Naive thymus-derived CD4-positive, alpha-beta T cell (primary cell): ENCODE data around the gene REXO1. TPM values are rescaled to one million over a fixed set of nuclear protein-coding genes. Genes with fewer than 3 reads are reported as not detected.
A peak's percentile ranks its signal among the peaks of the same experiment; 100 is the strongest.

ENCODE experiments used
- ATAC-seq: fragments of 150-1000 bp; cut with Tn5 transposase; 2 replicates; pipeline ENCODE4 v1.10.0; 2021; ENCODE audit warnings: mild to moderate bottlenecking, moderate library complexity
- CTCF ChIA-PET: fragments of 350-600 bp; sonication (Branson Sonifier 250); formaldehyde crosslinking; loops from one replicate; lab custom pipeline; 2021; ENCODE audit warnings: antibody characterized with exemption; lab: Charles Lee
- POLR2A ChIA-PET: fragments of 350-600 bp; sonication (Branson Sonifier 250); formaldehyde crosslinking; loops from one replicate; lab custom pipeline; 2021; ENCODE audit warnings: antibody characterized with exemption, inconsistent platforms; lab: Charles Lee
- DNase-seq, 9 donors: peaks; one replicate each; pipeline versions ENCODE4 v3.0.0 to v3.0.0-alpha.2; 2020 to 2022; ENCODE audit warnings: mixed read lengths in 1 of 9
- H3K27ac ChIP-seq: one replicate; pipeline ENCODE4 v1.7.0; 2013; ENCODE audit warnings: mild to moderate bottlenecking, low read depth, low read length, moderate library complexity
- H3K27me3 ChIP-seq, 2 donors: one replicate each; pipeline ENCODE4 v1.7.0; 2013; ENCODE audit warnings: low read length in 2 of 2, mild to moderate bottlenecking in 2 of 2, moderate library complexity in 2 of 2; ENCODE audit not compliant: control insufficient read depth in 2 of 2, insufficient read depth in 2 of 2
- H3K36me3 ChIP-seq, 3 experiments: 1 replicate in 2 of 3; 2 replicates in 1 of 3; pipeline ENCODE4 v1.7.0; 2013; ENCODE audit warnings: low read length in 3 of 3, mild to moderate bottlenecking in 3 of 3, moderate library complexity in 1 of 3; ENCODE audit not compliant: insufficient read depth in 3 of 3, control insufficient read depth in 2 of 3
- H3K4me1 ChIP-seq, 2 donors: one replicate each; pipeline ENCODE4 v1.7.0; 2013; ENCODE audit warnings: low read length in 2 of 2, mild to moderate bottlenecking in 2 of 2, moderate library complexity in 1 of 2; ENCODE audit not compliant: control insufficient read depth in 2 of 2, insufficient read depth in 2 of 2
- H3K4me3 ChIP-seq: 2 replicates; pipeline ENCODE4 v1.7.0; 2013; ENCODE audit warnings: mild to moderate bottlenecking, low read length
- H3K9me3 ChIP-seq, 3 experiments: 1 replicate in 2 of 3; 2 replicates in 1 of 3; pipeline ENCODE4 v1.7.0; 2013; ENCODE audit warnings: low read length in 3 of 3; ENCODE audit not compliant: control insufficient read depth in 2 of 3
- H3K27ac Mint-ChIP-seq, 9 donors: one replicate each; pipeline ENCODE4 v1.8.0; 2020 to 2022; ENCODE audit warnings: mixed read lengths in 9 of 9, mild to moderate bottlenecking in 8 of 9, moderate library complexity in 5 of 9, inconsistent platforms in 2 of 9
- H3K27me3 Mint-ChIP-seq, 5 donors: one replicate each; pipeline ENCODE4 v1.8.0; 2021 to 2022; ENCODE audit warnings: mixed read lengths in 5 of 5, mild to moderate bottlenecking in 1 of 5
- H3K36me3 Mint-ChIP-seq, 5 donors: one replicate each; pipeline ENCODE4 v1.8.0; 2020 to 2022; ENCODE audit warnings: mixed read lengths in 5 of 5, mild to moderate bottlenecking in 3 of 5, inconsistent platforms in 1 of 5
- H3K4me1 Mint-ChIP-seq, 7 donors: one replicate each; pipeline ENCODE4 v1.8.0; 2020 to 2022; ENCODE audit warnings: mixed read lengths in 7 of 7, mild to moderate bottlenecking in 3 of 7, inconsistent platforms in 1 of 7
- H3K4me3 Mint-ChIP-seq, 10 donors: one replicate each; pipeline ENCODE4 v1.8.0; 2020 to 2022; ENCODE audit warnings: mild to moderate bottlenecking in 10 of 10, mixed read lengths in 10 of 10, moderate library complexity in 6 of 10, inconsistent platforms in 2 of 10
- H3K9me3 Mint-ChIP-seq, 11 donors: one replicate each; pipeline ENCODE4 v1.8.0; 2020 to 2022; ENCODE audit warnings: mixed read lengths in 11 of 11, mild to moderate bottlenecking in 4 of 11, inconsistent platforms in 1 of 11, moderate library complexity in 1 of 11
- intact Hi-C, 2 donors: fragments of 100-400 bp; cut with micrococcal nuclease; formaldehyde crosslinking; loops; one replicate each; pipeline ENCODE4 v1.15.1; 2023
- polyA plus RNA-seq, 2 donors: library from polyadenylated mRNA; unstranded; fragments of 300-500 nt; fragmentation: Illumina TruSeq; gene quantifications; one replicate each; pipeline ENCODE4 v1.2.3, GENCODE V29; 2021
- total RNA-seq, 6 experiments: library from RNA in 5 of 6; stranded (reverse) in 5 of 6; gene quantifications; 1 replicate in 5 of 6; 2 replicates in 1 of 6; pipeline ENCODE4 v1.2.3 and lab custom pipeline; 2021 to 2026

Gene REXO1
- total and polyA plus RNA-seq, 7 experiments from 2014 or later: 5.4 to 92.6 (median 56.7) TPM

DNA sequence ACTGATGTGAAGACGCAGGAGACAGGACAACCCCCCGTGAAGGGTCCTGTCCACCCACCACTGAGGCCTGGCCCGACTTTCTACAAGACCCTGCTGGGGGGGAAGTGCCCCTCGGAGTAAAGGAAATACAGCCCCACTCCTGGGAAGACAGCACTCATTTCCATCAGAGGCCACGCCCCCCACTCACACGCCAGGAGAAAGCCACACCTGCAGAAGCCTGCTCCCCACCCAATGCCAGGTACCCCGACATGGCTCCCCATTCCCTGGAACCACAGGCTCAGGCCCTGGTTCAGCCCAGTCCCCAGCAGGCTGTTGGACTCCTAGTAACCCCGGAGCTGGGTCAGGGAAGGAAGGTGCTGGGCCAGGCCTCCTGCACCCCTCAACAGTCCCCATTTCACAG, 25.3 kb downstream of the REXO1 start:
- H3K27ac Mint-ChIP-seq: no peak overlapping the region
- Histone ChIP-seq H3K4me1 (peaks cover 3 to 6% of the 10 kb centered on the region in 2 donors), H3K4me3 (no peak overlapping the region), H3K36me3 (peaks cover 5 to 85% (median 14%) of the 10 kb centered on the region in 3 experiments), H3K27ac (no peak overlapping the region), H3K27me3 (no peaks in the 10 kb centered on the region), H3K9me3 (no peaks in the 10 kb centered on the region)
- no peaks in the 10 kb centered on the region for H3K27me3 Mint-ChIP-seq
- intact Hi-C loops: no loop called here
- peaks cover 0 to 8% (median 0%) of the 10 kb centered on the region in 7 donors for H3K4me1 Mint-ChIP-seq
- H3K4me3 Mint-ChIP-seq: no peak overlapping the region
- H3K9me3 Mint-ChIP-seq: no peaks in the 10 kb centered on the region
- ChIA-PET POLR2A (no interaction called here), CTCF (no interaction called here)
- no peak for ATAC-seq
- no peak for DNase-seq
- H3K36me3 Mint-ChIP-seq: peaks cover 0 to 11% (median 6%) of the 10 kb centered on the region in 5 donors

DNA sequence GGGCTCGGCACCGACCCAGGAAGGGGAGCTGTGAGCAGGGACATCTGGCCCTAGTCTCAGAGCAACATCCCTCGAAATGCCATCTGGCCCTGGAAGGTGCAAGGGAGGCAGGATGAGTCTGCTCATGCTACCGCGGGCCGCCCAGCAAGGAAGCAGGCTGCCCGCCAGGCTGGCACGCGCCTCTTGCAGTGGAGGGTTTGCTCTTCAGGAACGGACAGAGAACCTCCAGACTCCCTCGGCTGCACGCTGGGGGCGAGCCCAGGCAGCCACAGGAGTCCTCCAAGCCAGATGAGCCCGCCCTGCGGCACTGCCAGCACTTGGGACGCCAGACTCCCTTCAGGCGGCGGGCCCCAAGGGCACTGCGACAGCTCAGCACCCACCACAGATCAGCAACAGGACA, 26.1 kb downstream of the REXO1 start:
- Histone ChIP-seq H3K9me3 (no peaks in the 10 kb centered on the region), H3K27ac (no peak overlapping the region), H3K27me3 (no peaks in the 10 kb centered on the region), H3K4me1 (peaks cover 3 to 6% of the 10 kb centered on the region in 2 donors), H3K4me3 (no peak overlapping the region), H3K36me3 (peaks cover 5 to 85% (median 15%) of the 10 kb centered on the region in 3 experiments)
- CTCF ChIA-PET: no interaction called here
- H3K4me1 Mint-ChIP-seq: peaks cover 0 to 8% (median 0%) of the 10 kb centered on the region in 7 donors
- DNase-seq (no peak), ATAC-seq (no peak)
- peaks cover 0 to 11% (median 6%) of the 10 kb centered on the region in 5 donors for H3K36me3 Mint-ChIP-seq
- intact Hi-C loops: no loop called here
- H3K27ac Mint-ChIP-seq: peak overlapping the region in 2 of 9 donors; percentile 51 to 75
- H3K9me3 Mint-ChIP-seq: no peaks in the 10 kb centered on the region
- no peaks in the 10 kb centered on the region for H3K27me3 Mint-ChIP-seq
- no peak overlapping the region for H3K4me3 Mint-ChIP-seq
- POLR2A ChIA-PET: no interaction called here

DNA sequence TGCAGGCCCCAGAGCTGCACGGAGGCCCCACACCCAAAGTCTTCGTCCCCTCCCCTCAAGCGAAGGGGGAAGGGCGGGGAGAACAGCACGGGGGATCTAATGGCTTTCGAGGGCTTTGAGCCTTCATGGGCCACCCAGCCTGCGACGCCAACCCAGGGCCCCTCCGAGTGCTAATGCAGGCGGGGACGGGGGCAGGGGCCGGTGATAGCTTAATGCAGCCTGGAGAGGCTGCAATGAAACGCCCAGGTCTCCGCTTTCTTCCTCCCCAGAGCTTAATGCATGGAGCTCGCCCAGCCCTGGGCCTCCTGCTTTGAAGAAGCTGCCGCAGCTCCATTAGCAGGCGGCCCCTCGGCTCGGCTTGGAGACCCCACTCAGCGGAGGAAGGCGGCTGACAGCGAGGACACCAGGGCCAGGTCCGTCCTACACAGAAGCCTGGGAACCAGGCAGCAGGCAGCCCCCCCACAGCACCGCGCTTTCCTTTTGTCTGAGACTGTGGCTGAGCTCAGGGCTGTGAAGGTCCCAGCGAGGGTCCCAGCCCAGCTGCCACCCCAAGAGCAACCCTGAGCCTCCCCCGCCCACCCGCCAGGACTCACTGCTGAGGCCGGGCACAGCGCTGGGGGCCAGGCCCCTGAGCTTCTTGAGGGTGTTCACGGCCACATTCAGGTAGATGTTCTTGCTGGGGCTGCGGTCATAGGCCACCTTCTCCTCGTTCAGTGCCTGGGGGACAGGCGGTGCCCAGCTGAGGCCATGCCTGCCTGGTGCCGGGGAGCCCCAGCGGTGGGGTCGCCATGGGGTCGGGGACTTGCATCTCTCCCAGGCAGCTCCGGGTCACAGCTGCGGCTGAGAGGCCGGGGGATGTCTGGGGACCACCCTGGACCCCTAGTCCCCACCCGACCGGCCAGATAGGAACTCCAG, 28.7 kb downstream of the REXO1 start:
- ATAC-seq (no peak), DNase-seq (no peak)
- H3K27me3 Mint-ChIP-seq: no peaks in the 10 kb centered on the region
- H3K4me3 Mint-ChIP-seq: no peak overlapping the region
- intact Hi-C loops: no loop called here
- peaks cover 0 to 3% (median 0%) of the 10 kb centered on the region in 7 donors for H3K4me1 Mint-ChIP-seq
- no peak overlapping the region for H3K27ac Mint-ChIP-seq
- CTCF ChIA-PET: no interaction called here
- Histone ChIP-seq H3K4me3 (no peak overlapping the region), H3K27me3 (no peaks in the 10 kb centered on the region), H3K27ac (no peak overlapping the region), H3K36me3 (peaks cover 5 to 95% (median 19%) of the 10 kb centered on the region in 3 experiments), H3K9me3 (no peaks in the 10 kb centered on the region), H3K4me1 (no peaks in the 10 kb centered on the region)
- POLR2A ChIA-PET: no interaction called here
- H3K9me3 Mint-ChIP-seq: no peaks in the 10 kb centered on the region
- peaks cover 0 to 11% (median 5%) of the 10 kb centered on the region in 5 donors for H3K36me3 Mint-ChIP-seq

GRCh38 chr19:1818549-1819195, 29.6 kb downstream of the REXO1 start:
- Mint-ChIP-seq H3K36me3 (peaks cover 0 to 7% (median 4%) of the 10 kb centered on the region in 5 donors), H3K9me3 (no peaks in the 10 kb centered on the region)

GRCh38 chr19:1817553-1818179, 30.6 kb downstream of the REXO1 start:
- ChIA-PET POLR2A (no interaction called here), CTCF (no interaction called here)
- Mint-ChIP-seq H3K4me1 (peaks cover 5 to 8% (median 6%) of the 10 kb centered on the region in 7 donors), H3K27me3 (no peaks in the 10 kb centered on the region), H3K4me3 (no peak overlapping the region), H3K36me3 (peaks cover 0 to 7% (median 4%) of the 10 kb centered on the region in 5 donors), H3K9me3 (no peaks in the 10 kb centered on the region), H3K27ac (no peak overlapping the region)
- DNase-seq: no peak
- no peak overlapping the region for H3K4me3 ChIP-seq
- intact Hi-C loops: no loop called here
- no peak for ATAC-seq
- H3K9me3 ChIP-seq: no peaks in the 10 kb centered on the region
- no peaks in the 10 kb centered on the region for H3K27me3 ChIP-seq
- H3K4me1 ChIP-seq: peaks cover 0 to 7% of the 10 kb centered on the region in 2 donors
- peaks cover 5 to 76% (median 8%) of the 10 kb centered on the region in 3 experiments for H3K36me3 ChIP-seq
- no peak overlapping the region for H3K27ac ChIP-seq

More at GRCh38 chr19:1818549-1819195, 29.6 kb downstream of the REXO1 start:
- H3K4me1 Mint-ChIP-seq: peaks cover 0 to 3% (median 0%) of the 10 kb centered on the region in 7 donors
- H3K9me3 ChIP-seq: no peaks in the 10 kb centered on the region
- CTCF ChIA-PET: no interaction called here
- no peak overlapping the region for H3K4me3 Mint-ChIP-seq
- H3K27me3 ChIP-seq: no peaks in the 10 kb centered on the region
- DNase-seq (no peak), ATAC-seq (no peak)
- intact Hi-C loops: no loop called here
- no peaks in the 10 kb centered on the region for H3K4me1 ChIP-seq
- no peak overlapping the region for H3K4me3 ChIP-seq
- no peak overlapping the region for H3K27ac Mint-ChIP-seq
- H3K27me3 Mint-ChIP-seq: no peaks in the 10 kb centered on the region
- POLR2A ChIA-PET: no interaction called here
- H3K36me3 ChIP-seq: peaks cover 5 to 86% (median 13%) of the 10 kb centered on the region in 3 experiments
- H3K27ac ChIP-seq: no peak overlapping the region

DNA sequence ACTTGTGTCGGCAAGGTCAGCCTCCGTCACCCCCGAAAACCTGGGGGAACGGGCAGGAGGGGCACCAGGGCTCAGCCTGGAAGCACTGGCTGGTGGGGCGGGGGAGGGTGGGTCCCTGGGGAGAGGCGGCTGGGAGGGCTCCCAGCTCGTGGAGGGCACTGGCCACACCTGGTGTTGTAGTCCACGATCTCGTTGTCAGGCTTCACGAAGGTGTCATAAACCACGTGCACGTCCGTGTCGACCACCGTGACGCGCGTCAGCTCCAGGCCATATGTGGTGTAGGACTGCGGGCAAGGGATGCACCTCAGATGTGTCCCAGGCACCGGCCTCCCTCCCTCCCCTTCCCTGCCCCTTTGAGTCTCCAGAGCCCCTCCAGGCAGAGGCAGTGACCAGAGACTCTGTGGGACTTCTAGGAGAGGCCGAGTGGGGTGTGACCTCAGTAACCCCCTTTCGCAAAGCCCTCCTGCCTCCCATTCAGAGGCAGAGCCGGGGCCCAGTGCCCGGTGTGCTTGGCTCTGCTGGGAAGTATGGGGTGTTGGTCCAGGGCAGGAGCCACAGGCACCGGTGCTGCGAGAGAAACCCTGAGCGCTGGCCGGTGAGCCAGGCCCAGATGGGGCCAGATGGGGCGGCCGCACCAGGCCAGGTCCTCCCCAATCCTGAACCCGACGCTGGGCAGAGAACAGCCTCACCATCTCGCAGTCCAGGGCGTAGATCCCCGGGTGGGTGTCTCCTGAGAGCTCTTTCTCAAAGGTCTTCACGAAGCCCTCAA, 31.6 kb downstream of the REXO1 start:
- no peak for ATAC-seq
- H3K4me3 Mint-ChIP-seq: no peak overlapping the region
- CTCF ChIA-PET: no interaction called here

More for the DNA sequence above, 31.6 kb downstream of the REXO1 start:
- H3K9me3 ChIP-seq: no peaks in the 10 kb centered on the region
- Mint-ChIP-seq H3K4me1 (peaks cover 9 to 11% (median 10%) of the 10 kb centered on the region in 7 donors), H3K36me3 (peaks cover 0 to 7% (median 3%) of the 10 kb centered on the region in 5 donors), H3K9me3 (no peaks in the 10 kb centered on the region), H3K27ac (no peak overlapping the region), H3K27me3 (no peaks in the 10 kb centered on the region)
- H3K4me3 ChIP-seq: no peak overlapping the region
- no peak for DNase-seq
- H3K4me1 ChIP-seq: peaks cover 0 to 8% of the 10 kb centered on the region in 2 donors
- intact Hi-C loops: no loop called here
- H3K27ac ChIP-seq: no peak overlapping the region
- peaks cover 5 to 66% (median 7%) of the 10 kb centered on the region in 3 experiments for H3K36me3 ChIP-seq
- H3K27me3 ChIP-seq: no peaks in the 10 kb centered on the region
- POLR2A ChIA-PET: no interaction called here
